Panc1 (cell line): Measurements from ENCODE around the gene FOXO1.

Experiments used
- POLR2AphosphoS5 ChIP-seq: IDR thresholded peaks from 2 replicates; pipeline ENCODE4 v1.6.1; 2012; ENCODE audit warnings: mild to moderate bottlenecking, low read depth, low read length, moderate library complexity
- SIN3A ChIP-seq: IDR thresholded peaks from 2 replicates; pipeline ENCODE4 v1.6.1; 2012; ENCODE audit warnings: low read depth, mild to moderate bottlenecking, low read length, moderate library complexity, borderline replicate concordance; ENCODE audit not compliant: insufficient read depth
- TF ChIP-seq, protein P1 (sequence below): fragments of 450-650 bp; IDR thresholded peaks from 2 replicates; pipeline ENCODE4 v1.5.1; 2017; ENCODE audit warnings: mild to moderate bottlenecking

DNA sequence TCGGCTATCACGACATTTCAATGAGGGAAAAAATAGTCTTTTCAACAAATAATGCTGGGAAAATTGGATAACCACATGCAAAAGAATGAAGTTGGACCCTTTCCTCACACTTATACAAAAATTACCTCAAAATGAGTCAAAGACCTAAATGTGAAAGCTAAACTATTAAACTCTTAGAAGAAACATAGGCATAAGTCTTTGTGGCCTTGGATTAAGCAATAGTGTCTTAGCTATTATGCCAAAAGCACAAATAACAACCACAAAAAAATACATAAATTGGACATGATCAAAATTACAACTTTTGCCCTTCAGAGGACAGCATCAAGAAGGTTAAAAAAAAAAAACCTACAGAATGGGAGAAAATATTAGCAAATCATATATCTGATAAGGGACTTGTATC, 156.6 kb downstream of the FOXO1 start:
- TF ChIP-seq SIN3A (no peak), POLR2AphosphoS5 (no peak)
- TF ChIP-seq, protein P1, sequence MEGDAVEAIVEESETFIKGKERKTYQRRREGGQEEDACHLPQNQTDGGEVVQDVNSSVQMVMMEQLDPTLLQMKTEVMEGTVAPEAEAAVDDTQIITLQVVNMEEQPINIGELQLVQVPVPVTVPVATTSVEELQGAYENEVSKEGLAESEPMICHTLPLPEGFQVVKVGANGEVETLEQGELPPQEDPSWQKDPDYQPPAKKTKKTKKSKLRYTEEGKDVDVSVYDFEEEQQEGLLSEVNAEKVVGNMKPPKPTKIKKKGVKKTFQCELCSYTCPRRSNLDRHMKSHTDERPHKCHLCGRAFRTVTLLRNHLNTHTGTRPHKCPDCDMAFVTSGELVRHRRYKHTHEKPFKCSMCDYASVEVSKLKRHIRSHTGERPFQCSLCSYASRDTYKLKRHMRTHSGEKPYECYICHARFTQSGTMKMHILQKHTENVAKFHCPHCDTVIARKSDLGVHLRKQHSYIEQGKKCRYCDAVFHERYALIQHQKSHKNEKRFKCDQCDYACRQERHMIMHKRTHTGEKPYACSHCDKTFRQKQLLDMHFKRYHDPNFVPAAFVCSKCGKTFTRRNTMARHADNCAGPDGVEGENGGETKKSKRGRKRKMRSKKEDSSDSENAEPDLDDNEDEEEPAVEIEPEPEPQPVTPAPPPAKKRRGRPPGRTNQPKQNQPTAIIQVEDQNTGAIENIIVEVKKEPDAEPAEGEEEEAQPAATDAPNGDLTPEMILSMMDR: no peak
